IPS-18c (cell line): ENCODE results near the gene P2RY11.

Source experiments
- H3K4me3 ChIP-seq: 2 replicates; pipeline ENCODE4 v1.7.0; 2013; ENCODE audit warnings: low read depth, mild to moderate bottlenecking, low read length, moderate library complexity; ENCODE audit not compliant: insufficient read depth
- H3K9me3 ChIP-seq: one replicate; pipeline ENCODE4 v1.6.1; 2013; ENCODE audit warnings: mild to moderate bottlenecking, low read length, moderate library complexity; ENCODE audit not compliant: control insufficient read depth, insufficient read depth

P2RY11 gene

GRCh38 chr19:10146142-10146541, 34.6 kb downstream of the P2RY11 start:
- H3K4me3 ChIP-seq, result no peak overlapping the region
- H3K9me3 ChIP-seq, result no peaks in the 10 kb centered on the region

- no peaks in the 10 kb centered on the region for H3K9me3 ChIP-seq
- no peak overlapping the region for H3K4me3 ChIP-seq
These were observed 37.9 kb downstream of the P2RY11 start for GRCh38 chr19:10149427-10149826.

- no peak overlapping the region for H3K4me3 ChIP-seq
- H3K9me3 ChIP-seq, result no peaks in the 10 kb centered on the region
These were observed 40.0 kb downstream of the P2RY11 start for GRCh38 chr19:10151521-10151920.

- H3K9me3 ChIP-seq, result no peaks in the 10 kb centered on the region
- no peak overlapping the region for H3K4me3 ChIP-seq
These were observed 40.6 kb downstream of the P2RY11 start for GRCh38 chr19:10152100-10152499.

GRCh38 chr19:10155839-10156238, 44.3 kb downstream of the P2RY11 start:
- Histone ChIP-seq H3K9me3 (no peaks in the 10 kb centered on the region), H3K4me3 (no peak overlapping the region)

DNA sequence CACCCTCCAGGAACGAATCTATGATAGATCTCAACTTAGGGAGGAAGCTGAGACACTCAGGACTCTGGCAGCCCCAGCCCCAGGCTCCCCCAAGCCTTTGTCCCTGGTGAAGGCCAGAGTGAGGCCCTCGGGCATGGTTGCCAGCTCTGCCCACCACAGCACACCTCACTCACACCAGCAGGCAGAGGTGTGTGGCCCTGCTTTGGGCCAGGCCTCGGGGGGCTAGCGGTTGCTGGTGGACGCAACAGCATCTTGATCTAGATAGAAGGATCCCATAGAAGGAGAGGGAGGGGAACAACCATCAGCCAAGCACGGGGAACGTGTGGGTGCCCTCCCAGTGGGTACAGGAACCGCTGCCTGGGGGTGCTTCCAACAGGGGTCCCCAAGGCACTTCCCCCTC, 46.6 kb downstream of the P2RY11 start:
- Histone ChIP-seq H3K9me3 (no peaks in the 10 kb centered on the region), H3K4me3 (no peak overlapping the region)

GRCh38 chr19:10158485-10158884, 47.0 kb downstream of the P2RY11 start:
- Histone ChIP-seq H3K4me3 (no peak overlapping the region), H3K9me3 (no peaks in the 10 kb centered on the region)

GRCh38 chr19:10159610-10160009, 48.1 kb downstream of the P2RY11 start:
- Histone ChIP-seq H3K9me3 (no peaks in the 10 kb centered on the region), H3K4me3 (no peak overlapping the region)

DNA sequence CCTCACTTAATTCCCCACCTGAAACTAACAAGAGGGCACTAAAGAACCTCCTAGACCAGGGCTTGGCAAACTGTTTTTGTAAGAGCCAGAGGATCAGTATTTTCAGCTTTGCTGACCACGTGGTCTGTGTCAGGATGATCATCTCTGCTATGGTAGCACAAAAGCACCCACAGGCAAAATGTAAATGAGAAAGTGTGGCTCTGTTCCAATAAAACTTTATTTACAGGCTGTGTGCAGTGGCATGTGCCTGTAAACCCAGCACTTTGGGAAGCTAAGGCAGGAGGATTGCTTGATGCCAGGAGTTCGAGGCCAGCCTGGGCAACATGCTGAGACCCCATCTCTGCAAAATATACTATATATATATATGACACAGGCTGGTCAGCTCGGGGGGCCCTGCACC, 52.0 kb downstream of the P2RY11 start:
- no peak overlapping the region for H3K4me3 ChIP-seq
- no peaks in the 10 kb centered on the region for H3K9me3 ChIP-seq
